NK-92 (cell line): ENCODE measurements around the gene SLAMF9.
"Not testable (repeated sequence)": the region's sequence is repeated elsewhere in the genome, so short reads cannot be mapped to it uniquely, and the experiment has no call there.

Source experiments
- DNase-seq: peaks from one replicate; lab custom pipeline; 2025; ENCODE audit not compliant: unreplicated experiment; lab: John Stamatoyannopoulos, UW

SLAMF9 gene

GRCh38 chr1:159922511-159923202 lies 31.4 kb downstream of the SLAMF9 start:
- no peak for DNase-seq

GRCh38 chr1:159921700-159922504 lies 32.1 kb downstream of the SLAMF9 start:
- no peak for DNase-seq

- DNase-seq: no peak
Measured at GRCh38 chr1:159921251-159921650, 32.8 kb downstream of the SLAMF9 start.

GRCh38 chr1:159920651-159921050 lies 33.4 kb downstream of the SLAMF9 start:
- DNase-seq: no peak

GRCh38 chr1:159920202-159920601 lies 33.8 kb downstream of the SLAMF9 start:
- no peak for DNase-seq

- DNase-seq: no peak
Measured at GRCh38 chr1:159919236-159919865, 34.7 kb downstream of the SLAMF9 start.

GRCh38 chr1:159918352-159919200 lies 35.5 kb downstream of the SLAMF9 start:
- DNase-seq: no peak

- no peak for DNase-seq
Measured at GRCh38 chr1:159917533-159918351, 36.3 kb downstream of the SLAMF9 start.

GRCh38 chr1:159916242-159917051 lies 37.6 kb downstream of the SLAMF9 start:
- no peak for DNase-seq

GRCh38 chr1:159915571-159916241 lies 38.3 kb downstream of the SLAMF9 start:
- DNase-seq: no peak

GRCh38 chr1:159914252-159915018 lies 39.6 kb downstream of the SLAMF9 start:
- no peak for DNase-seq

- DNase-seq: no peak
Measured at GRCh38 chr1:159913451-159914192, 40.4 kb downstream of the SLAMF9 start.

- no peak for DNase-seq
Measured at GRCh38 chr1:159911326-159912070, 42.5 kb downstream of the SLAMF9 start.

- DNase-seq: no peak
Measured at GRCh38 chr1:159908031-159908940, 45.8 kb downstream of the SLAMF9 start.

GRCh38 chr1:159906960-159907359 lies 47.1 kb downstream of the SLAMF9 start:
- no peak for DNase-seq

- not testable (repeated sequence) for DNase-seq
Measured at GRCh38 chr1:159904036-159904435, 50.0 kb downstream of the SLAMF9 start.
